ENCODE data around the gene ATRIP.

Gene ATRIP

DNA sequence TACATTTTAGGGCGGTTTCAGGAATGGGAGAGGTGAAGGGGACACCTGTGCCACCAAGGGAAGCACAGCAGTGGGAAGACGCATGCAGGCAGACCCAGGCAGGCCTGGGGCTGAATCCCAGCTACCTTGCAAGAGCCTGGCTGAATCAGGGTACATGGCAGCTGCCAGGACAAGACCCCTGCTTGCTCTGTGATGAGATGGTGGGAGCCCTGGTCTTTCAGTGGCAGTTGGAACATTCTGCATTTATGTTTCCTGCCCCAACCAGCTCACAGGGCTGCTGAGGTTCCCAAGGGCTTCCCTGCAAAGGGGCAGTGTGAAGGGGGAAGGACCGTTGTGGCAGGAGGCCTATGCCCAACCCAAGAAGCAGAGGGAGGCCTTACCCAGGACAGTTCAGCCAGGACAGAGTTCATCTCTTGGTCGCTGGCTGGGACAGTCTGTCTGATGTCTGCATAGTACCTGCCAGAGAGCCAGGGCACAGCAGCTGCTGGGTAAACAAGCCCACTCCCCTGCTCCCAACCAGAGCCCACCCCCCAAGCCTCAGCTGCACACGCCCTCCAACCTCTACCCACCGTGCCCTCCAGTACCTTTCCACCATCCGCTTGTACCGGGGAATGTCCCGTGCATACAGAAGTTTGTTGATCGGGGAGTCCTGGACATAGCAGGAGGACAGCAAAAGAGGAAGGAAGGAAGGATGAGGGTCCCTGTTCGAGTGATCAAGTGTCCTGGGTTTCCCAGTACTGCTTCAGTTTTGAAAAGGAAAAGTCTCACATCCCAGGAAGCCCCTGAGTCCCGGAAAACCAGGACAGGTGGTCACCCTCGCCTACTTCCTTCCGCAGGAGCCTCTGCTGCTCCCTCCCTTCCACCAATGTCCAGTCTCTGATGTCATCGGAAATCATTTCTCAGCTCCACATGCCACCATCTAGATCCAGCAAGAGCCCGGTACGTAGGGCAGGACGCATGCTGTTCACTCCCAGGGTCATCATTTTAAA, 39.8 kb upstream of the ATRIP start:
- TF ChIP-seq, protein P1, sequence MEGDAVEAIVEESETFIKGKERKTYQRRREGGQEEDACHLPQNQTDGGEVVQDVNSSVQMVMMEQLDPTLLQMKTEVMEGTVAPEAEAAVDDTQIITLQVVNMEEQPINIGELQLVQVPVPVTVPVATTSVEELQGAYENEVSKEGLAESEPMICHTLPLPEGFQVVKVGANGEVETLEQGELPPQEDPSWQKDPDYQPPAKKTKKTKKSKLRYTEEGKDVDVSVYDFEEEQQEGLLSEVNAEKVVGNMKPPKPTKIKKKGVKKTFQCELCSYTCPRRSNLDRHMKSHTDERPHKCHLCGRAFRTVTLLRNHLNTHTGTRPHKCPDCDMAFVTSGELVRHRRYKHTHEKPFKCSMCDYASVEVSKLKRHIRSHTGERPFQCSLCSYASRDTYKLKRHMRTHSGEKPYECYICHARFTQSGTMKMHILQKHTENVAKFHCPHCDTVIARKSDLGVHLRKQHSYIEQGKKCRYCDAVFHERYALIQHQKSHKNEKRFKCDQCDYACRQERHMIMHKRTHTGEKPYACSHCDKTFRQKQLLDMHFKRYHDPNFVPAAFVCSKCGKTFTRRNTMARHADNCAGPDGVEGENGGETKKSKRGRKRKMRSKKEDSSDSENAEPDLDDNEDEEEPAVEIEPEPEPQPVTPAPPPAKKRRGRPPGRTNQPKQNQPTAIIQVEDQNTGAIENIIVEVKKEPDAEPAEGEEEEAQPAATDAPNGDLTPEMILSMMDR (IDR thresholded peaks at IDR 0.05; ENCODE audit: low read depth, low read length) = no peak
- DNase-seq (ENCODE audit: extremely low read depth, low read depth) = no peak

DNA sequence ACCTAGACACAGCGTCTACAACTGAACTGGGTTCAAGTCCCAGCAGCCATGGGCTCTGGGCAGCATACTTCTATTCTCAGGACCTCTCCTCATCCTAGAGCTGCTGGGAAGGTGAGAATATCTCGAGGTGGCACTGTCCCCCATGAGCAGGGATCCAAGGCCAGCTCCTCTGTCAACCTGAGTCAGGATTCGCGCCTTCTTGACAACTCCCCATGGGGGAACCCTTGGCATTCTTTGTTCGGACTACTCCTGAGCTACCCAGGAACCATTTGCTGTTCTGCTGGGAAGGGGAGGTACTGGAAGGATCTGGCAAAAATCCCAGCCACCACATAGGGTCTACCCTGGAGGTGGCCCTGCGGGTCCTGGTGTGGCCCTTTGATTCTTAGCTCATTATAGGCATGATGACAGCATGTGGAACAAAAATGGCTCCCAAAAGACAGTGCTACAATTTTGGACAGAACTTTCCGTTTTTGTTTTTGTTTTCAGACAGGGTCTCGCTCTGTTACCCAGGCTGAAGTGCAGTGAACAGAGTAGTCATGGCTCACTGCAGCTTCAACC, 38.9 kb upstream of the ATRIP start:
- TF ChIP-seq, protein P1 (IDR thresholded peaks at IDR 0.05; ENCODE audit: low read depth, low read length) = no peak
- DNase-seq (ENCODE audit: extremely low read depth, low read depth) = no peak

DNA sequence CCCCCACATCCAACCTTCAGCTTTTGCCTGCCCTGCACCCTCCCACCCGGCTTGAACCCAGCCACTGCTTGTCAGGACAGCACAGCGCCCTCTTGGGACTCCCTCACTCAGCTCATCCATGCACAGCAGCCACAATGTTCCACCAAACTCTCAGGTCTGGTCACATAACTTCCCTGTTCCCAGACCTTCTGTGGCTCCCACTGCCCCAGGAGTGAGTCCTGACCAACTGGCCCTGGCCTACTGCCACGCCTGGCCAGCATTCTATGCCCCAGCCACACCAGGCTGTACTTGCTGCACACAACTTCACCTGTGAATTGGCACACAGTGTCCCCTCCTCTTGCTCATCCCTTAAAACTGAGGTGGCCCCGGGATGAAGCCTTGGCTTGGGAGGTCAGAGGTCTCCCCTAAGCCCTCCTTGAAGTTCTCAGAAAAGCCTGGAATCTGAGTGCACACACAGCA, 37.7 kb upstream of the ATRIP start:
- DNase-seq (ENCODE audit: extremely low read depth, low read depth) = no peak

DNA sequence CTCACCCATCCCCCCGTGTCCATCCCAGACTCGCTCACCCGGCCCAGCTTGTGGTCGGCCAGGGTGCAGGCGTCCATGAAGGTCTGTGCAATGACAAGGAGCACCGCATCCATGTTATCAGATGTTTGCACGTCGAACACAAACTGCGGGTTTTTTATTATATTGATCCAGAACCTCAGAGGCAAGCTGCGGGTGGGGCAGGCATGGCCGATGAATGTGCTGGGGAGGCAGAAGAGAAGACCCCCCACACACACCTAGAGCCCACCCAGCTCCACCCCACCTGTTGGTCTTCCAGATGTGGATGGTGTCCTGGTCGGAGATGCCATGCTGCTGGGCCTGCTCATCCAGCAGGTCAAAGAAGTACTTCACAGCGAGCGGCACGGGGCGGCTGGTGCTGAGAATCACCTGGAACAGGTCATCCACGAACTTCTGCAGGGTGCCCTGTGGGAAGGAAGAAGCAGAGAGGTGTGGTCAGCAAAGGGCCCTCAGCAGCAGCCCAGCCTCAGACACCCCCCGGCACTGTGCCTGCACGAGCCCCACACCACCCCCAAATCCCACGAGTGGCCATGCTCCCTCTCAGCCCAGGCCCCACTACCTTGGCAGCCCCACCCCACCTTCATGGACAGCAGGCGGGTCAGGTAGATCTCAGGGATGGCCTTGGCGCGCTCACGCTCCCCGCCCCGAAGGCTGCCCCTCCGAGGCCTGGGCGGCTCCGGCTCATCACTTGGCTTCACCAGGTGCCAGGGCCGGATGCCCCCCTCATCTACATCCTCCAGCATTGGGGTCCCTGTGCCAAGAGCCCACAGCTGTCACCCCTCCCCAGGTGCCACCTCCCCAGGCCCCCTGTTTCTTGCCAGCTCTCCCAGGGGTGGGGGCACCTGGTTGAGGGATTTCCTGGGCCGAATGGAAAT, 37.0 kb upstream of the ATRIP start:
- DNase-seq (ENCODE audit: extremely low read depth, low read depth) = no peak
- TF ChIP-seq, protein P1 (IDR thresholded peaks at IDR 0.05; ENCODE audit: low read depth, low read length) = no peak

More for the DNA sequence above, 37.7 kb upstream of the ATRIP start:
- TF ChIP-seq, protein P1 (IDR thresholded peaks at IDR 0.05; ENCODE audit: low read depth, low read length) = no peak

DNA sequence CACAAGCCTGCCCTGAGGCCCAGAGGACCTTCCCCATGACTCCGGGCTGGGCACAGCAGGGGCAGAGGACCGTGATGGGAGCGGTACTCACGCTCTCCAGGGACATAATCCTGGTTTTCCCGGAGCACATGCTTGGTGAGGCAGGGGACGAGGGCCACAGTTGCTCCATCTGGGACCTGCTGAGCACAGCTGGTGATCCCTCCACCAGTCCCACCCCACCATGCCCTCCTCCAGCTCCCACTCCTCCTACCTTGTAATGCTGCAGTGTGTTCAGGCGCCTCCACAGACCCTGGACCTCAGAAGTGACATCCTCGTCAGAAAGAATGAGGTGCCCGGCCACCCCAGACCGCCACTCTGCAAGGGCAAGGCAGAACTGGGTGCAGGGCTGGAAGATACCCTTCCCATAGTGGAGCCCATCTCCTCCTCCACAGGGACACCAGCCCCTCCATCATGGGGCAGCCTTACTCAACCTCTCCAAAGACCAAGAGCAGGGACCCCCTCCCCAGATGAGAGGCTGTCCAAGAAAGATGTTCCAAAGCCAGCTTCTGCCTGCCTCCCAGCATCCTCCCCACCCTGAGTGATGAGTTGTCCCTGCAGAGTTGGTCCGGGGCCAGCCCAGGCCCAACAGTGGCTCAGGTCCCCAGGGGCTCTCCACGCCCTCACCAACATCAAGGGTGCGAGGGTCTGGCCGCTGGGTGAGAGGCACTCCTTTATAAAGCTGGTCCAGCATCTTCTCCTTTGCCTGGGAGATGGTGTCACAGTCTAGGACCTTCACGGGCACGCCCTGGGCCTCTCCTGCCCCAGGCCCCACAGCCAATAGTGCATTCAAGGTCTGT, 36.1 kb upstream of the ATRIP start:
- TF ChIP-seq, protein P1 (IDR thresholded peaks at IDR 0.05; ENCODE audit: low read depth, low read length) = no peak
- DNase-seq (ENCODE audit: extremely low read depth, low read depth) = no peak

DNA sequence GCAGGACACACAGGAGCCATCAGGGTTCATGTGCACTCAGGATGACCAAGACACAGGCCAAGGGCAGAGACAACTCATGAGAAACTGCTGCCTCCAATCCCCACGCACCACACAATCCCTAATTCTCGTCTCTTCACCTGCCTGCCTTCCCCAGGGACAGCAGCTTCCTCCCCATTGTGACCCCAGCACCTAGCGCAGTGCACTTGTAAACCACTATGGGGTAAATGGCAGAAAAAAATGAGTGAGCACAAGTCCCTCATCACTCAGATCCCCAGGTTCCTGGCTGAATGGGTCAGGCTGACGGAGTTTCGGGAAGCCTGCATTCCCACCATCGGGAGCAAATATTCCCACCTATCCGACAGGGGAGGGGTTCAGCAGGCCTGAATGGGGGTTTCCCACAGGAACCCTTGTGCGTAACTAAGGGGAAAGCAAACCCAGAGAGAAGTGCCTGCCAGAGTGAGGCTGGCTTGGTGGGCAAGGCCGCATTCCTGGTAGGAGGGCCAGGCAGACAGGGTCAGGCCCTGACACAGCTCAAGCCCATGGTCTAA, 35.4 kb upstream of the ATRIP start:
- DNase-seq (ENCODE audit: extremely low read depth, low read depth) = no peak
- TF ChIP-seq, protein P1 (IDR thresholded peaks at IDR 0.05; ENCODE audit: low read depth, low read length) = no peak
